Right lobe of liver (tissue), 6 donors: ENCODE results near the gene TP53RK. TPM values are rescaled to one million over a fixed set of nuclear protein-coding genes. Genes with fewer than 3 reads are reported as not detected.
A peak's percentile ranks its signal among the peaks of the same experiment; 100 is the strongest.

Experiments
- ATAC-seq, 4 donors: fragments of 200-7000 bp; cut with Tn5 transposase; one replicate each; pipeline ENCODE4 v1.9.1; 2020; ENCODE audit warnings: mild to moderate bottlenecking in 4 of 4, moderate library complexity in 4 of 4
- DNase-seq, 3 donors: peaks; one replicate each; pipeline ENCODE4 v3.0.0-alpha.2; 2020
- H3K27ac ChIP-seq, 3 donors: fragments of 200-600 bp; one replicate each; pipeline ENCODE4 v1.8.0; 2022
- H3K27me3 ChIP-seq, 2 donors: fragments of 200-600 bp; one replicate each; pipeline ENCODE4 v1.8.0; 2022
- H3K36me3 ChIP-seq, 4 donors: fragments of 200-600 bp; sonication (generic) in 1 of 4; one replicate each; pipeline versions ENCODE4 v1.5.1 to v1.8.0; 2017 to 2022; ENCODE audit warnings: control low read depth in 1 of 4
- H3K4me1 ChIP-seq, 4 donors: fragments of 200-600 bp; sonication (generic) in 1 of 4; one replicate each; pipeline versions ENCODE4 v1.5.1 to v1.8.0; 2017 to 2022; ENCODE audit warnings: control low read depth in 1 of 4
- H3K4me3 ChIP-seq, 3 donors: fragments of 200-600 bp; one replicate each; pipeline ENCODE4 v1.8.0; 2022
- H3K9me3 ChIP-seq, 4 donors: fragments of 200-600 bp; sonication (generic) in 1 of 4; one replicate each; pipeline versions ENCODE4 v1.5.1 to v1.8.0; 2017 to 2022; ENCODE audit warnings: control low read depth in 1 of 4
- POLR2A ChIP-seq: fragments of 450-650 bp; IDR thresholded peaks from one replicate; pipeline ENCODE4 v1.6.1; 2017; ENCODE audit warnings: antibody characterized with exemption, mild to moderate bottlenecking
- WGBS: methylation state at CpG from one replicate; pipeline ENCODE4 v1.1.6; 2018; ENCODE audit warnings: low coverage, low lambda C conversion rate; ENCODE audit not compliant: insufficient coverage; ENCODE audit errors: missing lambda C conversion rate; 5-methylcytosine and 5-hydroxymethylcytosine counted together
- intact Hi-C, 2 donors: fragments of 100-400 bp; cut with DNase I; formaldehyde crosslinking; loops; one replicate each; pipeline versions ENCODE4 v1.11.2 to v1.14.1; 2022
- total RNA-seq, 6 experiments: library from RNA; depleted of rRNA in 2 of 6; stranded (reverse); fragments of >200 nt in 2 of 6; fragmentation: NEBNext Ultra II Directional in 3 of 6; extraction: Animal tissue kit (Norgen Biotek cat#: 25700) in 3 of 6; gene quantifications; one replicate each; pipeline versions ENCODE4 v1.1.0 to v1.2.4, GENCODE V29; 2016 to 2023
- TF ChIP-seq, protein P1 (sequence below), 4 donors: fragments of 200-600 bp in 3 of 4; fragments of 450-650 bp in 1 of 4; IDR thresholded peaks; one replicate each; pipeline versions ENCODE4 v1.5.1 to v1.8.0; 2016 to 2022; ENCODE audit warnings: antibody characterized with exemption in 4 of 4, mild to moderate bottlenecking in 2 of 4
- donor health status: DM: no; HTN: yes; CAD: no.
- donor health status: DM: no; HTN: no; CAD: no.
- donor health status: DM: no; HTN: no; CAD: no.
- donor health status: DM: no; HTN: yes; CAD: no.
- donor health status: DM: no; HTN: yes; CAD: no.

Gene TP53RK
- total RNA-seq, 6 experiments from 2014 or later, result 3.1 to 10.0 (median 5.2) TPM

DNA sequence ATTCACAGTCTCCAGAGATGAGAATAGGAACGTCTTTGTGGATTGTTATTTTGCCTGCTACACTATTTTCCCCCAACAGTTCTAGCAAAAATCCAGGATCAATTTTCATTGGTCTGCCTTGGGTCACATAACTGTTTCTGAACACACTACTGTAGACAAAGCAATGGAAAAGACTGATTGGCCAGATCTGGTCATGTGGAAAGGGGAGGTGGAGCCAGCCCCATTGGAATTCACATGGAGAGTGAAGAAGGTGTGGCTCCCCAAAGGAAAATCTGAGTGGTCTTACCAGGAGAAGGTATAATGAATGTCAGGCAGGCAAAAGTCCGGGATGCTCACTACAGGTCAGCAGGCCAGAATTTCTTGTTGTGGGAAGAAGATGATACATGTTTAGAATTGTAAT, 9.5 kb upstream of the TP53RK start:
- TF ChIP-seq POLR2A, result no peak
- TF ChIP-seq, protein P1, sequence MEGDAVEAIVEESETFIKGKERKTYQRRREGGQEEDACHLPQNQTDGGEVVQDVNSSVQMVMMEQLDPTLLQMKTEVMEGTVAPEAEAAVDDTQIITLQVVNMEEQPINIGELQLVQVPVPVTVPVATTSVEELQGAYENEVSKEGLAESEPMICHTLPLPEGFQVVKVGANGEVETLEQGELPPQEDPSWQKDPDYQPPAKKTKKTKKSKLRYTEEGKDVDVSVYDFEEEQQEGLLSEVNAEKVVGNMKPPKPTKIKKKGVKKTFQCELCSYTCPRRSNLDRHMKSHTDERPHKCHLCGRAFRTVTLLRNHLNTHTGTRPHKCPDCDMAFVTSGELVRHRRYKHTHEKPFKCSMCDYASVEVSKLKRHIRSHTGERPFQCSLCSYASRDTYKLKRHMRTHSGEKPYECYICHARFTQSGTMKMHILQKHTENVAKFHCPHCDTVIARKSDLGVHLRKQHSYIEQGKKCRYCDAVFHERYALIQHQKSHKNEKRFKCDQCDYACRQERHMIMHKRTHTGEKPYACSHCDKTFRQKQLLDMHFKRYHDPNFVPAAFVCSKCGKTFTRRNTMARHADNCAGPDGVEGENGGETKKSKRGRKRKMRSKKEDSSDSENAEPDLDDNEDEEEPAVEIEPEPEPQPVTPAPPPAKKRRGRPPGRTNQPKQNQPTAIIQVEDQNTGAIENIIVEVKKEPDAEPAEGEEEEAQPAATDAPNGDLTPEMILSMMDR (IDR thresholded peaks at IDR 0.05), result no peak
- WGBS, result 72% methylated on average over 2 of the region's 2 CpGs
- H3K36me3 ChIP-seq, result no peaks in the 10 kb centered on the region
- H3K4me1 ChIP-seq, result peaks cover 0 to 14% (median 6%) of the 10 kb centered on the region in 4 donors
- no peaks in the 10 kb centered on the region for H3K27me3 ChIP-seq
- H3K9me3 ChIP-seq, result no peaks in the 10 kb centered on the region
- intact Hi-C loops, result no loop called here
- H3K4me3 ChIP-seq, result no peak overlapping the region
- DNase-seq, result no peak
- no peak for ATAC-seq
- H3K27ac ChIP-seq, result no peak overlapping the region

GRCh38 chr20:46696791-46697279, 7.6 kb upstream of the TP53RK start:
- ATAC-seq (no peak), DNase-seq (no peak)
- H3K4me3 ChIP-seq, result no peak overlapping the region
- no peaks in the 10 kb centered on the region for H3K4me1 ChIP-seq
- no peaks in the 10 kb centered on the region for H3K9me3 ChIP-seq
- H3K27me3 ChIP-seq, result no peaks in the 10 kb centered on the region
- H3K27ac ChIP-seq, result no peak overlapping the region
- intact Hi-C loops, result no loop called here
- 33% methylated on average over 1 of the region's 3 CpGs for WGBS
- no peaks in the 10 kb centered on the region for H3K36me3 ChIP-seq
- TF ChIP-seq, protein P1 (IDR thresholded peaks at IDR 0.05), result no peak
- no peak for TF ChIP-seq POLR2A

GRCh38 chr20:46695892-46696291, 6.6 kb upstream of the TP53RK start:
- DNase-seq, result no peak
- ATAC-seq, result no peak
- Histone ChIP-seq H3K36me3 (no peaks in the 10 kb centered on the region), H3K4me1 (no peaks in the 10 kb centered on the region), H3K27me3 (no peaks in the 10 kb centered on the region), H3K9me3 (no peaks in the 10 kb centered on the region), H3K27ac (no peak overlapping the region), H3K4me3 (no peak overlapping the region)
- 63% methylated on average over 3 of the region's 3 CpGs for WGBS
- intact Hi-C loops, result no loop called here
- TF ChIP-seq, protein P1 (IDR thresholded peaks at IDR 0.05), result no peak
- no peak for TF ChIP-seq POLR2A

DNA sequence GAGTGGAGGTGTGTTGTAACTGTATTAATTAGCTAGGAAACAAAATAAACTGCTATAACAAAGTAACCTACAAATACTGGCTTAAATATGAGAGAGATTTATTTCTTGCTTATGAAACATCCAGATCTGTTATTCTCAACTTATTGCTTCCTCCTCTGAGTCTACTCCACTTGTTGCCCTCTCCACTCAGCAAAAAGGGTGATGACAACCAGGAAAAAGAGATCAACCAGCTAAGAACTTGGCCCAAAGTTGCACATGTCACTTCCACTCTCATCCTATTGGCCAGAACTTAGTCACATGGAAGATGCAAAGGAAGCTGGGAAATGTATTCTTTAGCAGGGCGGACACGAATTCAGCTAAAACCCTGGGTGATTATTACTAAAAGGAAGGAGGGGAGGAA, 5.2 kb upstream of the TP53RK start:
- intact Hi-C loops, result no loop called here
- TF ChIP-seq POLR2A, result no peak
- TF ChIP-seq, protein P1 (IDR thresholded peaks at IDR 0.05), result no peak
- DNase-seq, result no peak

GRCh38 chr20:46691196-46691595, 2.0 kb upstream of the TP53RK start:
- WGBS, result 73% methylated on average over 4 of the region's 4 CpGs
- no peak for TF ChIP-seq POLR2A
- TF ChIP-seq, protein P1 (IDR thresholded peaks at IDR 0.05), result no peak
- Histone ChIP-seq H3K27ac (no peak overlapping the region), H3K27me3 (no peaks in the 10 kb centered on the region), H3K4me3 (no peak overlapping the region), H3K4me1 (peaks cover 0 to 16% (median 5%) of the 10 kb centered on the region in 4 donors), H3K36me3 (peaks cover 0 to 5% (median 0%) of the 10 kb centered on the region in 4 donors), H3K9me3 (no peaks in the 10 kb centered on the region)
- intact Hi-C loops, result no loop called here
- no peak for DNase-seq
- ATAC-seq, result no peak

More for the DNA sequence above, 5.2 kb upstream of the TP53RK start:
- Histone ChIP-seq H3K27me3 (no peaks in the 10 kb centered on the region), H3K4me3 (no peak overlapping the region), H3K9me3 (no peaks in the 10 kb centered on the region), H3K36me3 (no peaks in the 10 kb centered on the region), H3K27ac (no peak overlapping the region), H3K4me1 (no peaks in the 10 kb centered on the region)
- ATAC-seq, result peak; percentile 49 to 60 (median 54)
- 62% methylated on average over 2 of the region's 2 CpGs for whole genome bisulfite sequencing
